GM10248 (cell line): Measurements from ENCODE around the gene MET.
"Not testable (repeated sequence)": the region's sequence is repeated elsewhere in the genome, so short reads cannot be mapped to it uniquely, and the experiment has no call there.

Source experiments
- CTCF ChIA-PET: fragments of 300-600 bp; sonication (Branson Sonifier 250); formaldehyde crosslinking; extraction: SDS; loops from one replicate; lab custom pipeline; 2021; ENCODE audit warnings: antibody characterized with exemption; lab: Yijun Ruan, JAX
- POLR2A ChIA-PET: fragments of 350-650 bp; sonication (Branson Sonifier 250); formaldehyde crosslinking; extraction: SDS; loops from one replicate; lab custom pipeline; 2020; ENCODE audit warnings: antibody characterized with exemption; lab: Yijun Ruan, JAX
- DNase-seq: peaks from one replicate; pipeline ENCODE4 v3.0.0; 2012; ENCODE audit errors: extremely low spot score
- TF ChIP-seq, protein P1 (sequence below): IDR thresholded peaks from 2 replicates; pipeline ENCODE4 v1.5.1; 2012; ENCODE audit warnings: mild to moderate bottlenecking, low read depth; ENCODE audit errors: extremely low read depth, missing control alignments, control extremely low read depth

Gene MET

DNA sequence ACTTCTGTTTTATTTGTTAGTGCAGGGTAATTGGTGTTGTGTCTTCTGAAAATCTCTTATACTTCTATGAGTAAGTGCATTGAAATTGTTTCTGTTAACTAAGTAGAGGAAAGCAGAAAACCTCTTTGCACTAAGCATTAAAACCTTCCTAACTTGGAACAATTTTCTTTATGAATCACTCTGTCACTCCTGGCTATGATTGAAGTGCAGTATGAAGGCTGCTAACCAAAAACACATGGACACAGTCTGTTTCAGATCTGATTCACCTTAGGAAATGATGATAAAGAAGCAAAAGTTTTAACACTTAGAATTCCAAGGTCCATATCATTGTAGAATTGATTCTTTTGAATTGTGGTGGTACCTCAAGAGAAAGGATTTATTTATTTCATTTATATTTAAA is 41.9 kb downstream of the MET start:
- POLR2A ChIA-PET = no interaction called here
- no peak for DNase-seq
- TF ChIP-seq, protein P1, sequence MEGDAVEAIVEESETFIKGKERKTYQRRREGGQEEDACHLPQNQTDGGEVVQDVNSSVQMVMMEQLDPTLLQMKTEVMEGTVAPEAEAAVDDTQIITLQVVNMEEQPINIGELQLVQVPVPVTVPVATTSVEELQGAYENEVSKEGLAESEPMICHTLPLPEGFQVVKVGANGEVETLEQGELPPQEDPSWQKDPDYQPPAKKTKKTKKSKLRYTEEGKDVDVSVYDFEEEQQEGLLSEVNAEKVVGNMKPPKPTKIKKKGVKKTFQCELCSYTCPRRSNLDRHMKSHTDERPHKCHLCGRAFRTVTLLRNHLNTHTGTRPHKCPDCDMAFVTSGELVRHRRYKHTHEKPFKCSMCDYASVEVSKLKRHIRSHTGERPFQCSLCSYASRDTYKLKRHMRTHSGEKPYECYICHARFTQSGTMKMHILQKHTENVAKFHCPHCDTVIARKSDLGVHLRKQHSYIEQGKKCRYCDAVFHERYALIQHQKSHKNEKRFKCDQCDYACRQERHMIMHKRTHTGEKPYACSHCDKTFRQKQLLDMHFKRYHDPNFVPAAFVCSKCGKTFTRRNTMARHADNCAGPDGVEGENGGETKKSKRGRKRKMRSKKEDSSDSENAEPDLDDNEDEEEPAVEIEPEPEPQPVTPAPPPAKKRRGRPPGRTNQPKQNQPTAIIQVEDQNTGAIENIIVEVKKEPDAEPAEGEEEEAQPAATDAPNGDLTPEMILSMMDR = no peak
- CTCF ChIA-PET = no interaction called here

DNA sequence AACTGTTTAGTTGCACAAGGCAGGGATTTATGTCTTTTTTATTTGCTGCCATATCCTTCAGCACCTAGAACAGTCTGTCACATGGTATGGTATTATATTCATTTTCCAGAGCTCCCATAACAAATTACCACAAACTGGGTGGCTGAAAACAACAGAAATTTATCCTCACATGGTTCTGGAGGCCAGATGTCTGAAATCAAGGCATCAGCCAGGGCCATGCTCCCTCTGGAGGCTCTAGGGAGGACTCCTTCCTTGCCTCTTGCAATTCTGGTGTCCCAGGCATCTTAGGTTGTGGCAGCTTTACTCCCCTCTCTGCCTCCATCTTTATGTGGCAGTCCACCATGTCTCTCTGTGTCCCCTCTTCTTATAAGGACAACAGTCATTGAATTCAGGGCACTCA is 43.1 kb downstream of the MET start:
- TF ChIP-seq, protein P1 = no peak
- DNase-seq = no peak
- ChIA-PET CTCF (no interaction called here), POLR2A (no interaction called here)

DNA sequence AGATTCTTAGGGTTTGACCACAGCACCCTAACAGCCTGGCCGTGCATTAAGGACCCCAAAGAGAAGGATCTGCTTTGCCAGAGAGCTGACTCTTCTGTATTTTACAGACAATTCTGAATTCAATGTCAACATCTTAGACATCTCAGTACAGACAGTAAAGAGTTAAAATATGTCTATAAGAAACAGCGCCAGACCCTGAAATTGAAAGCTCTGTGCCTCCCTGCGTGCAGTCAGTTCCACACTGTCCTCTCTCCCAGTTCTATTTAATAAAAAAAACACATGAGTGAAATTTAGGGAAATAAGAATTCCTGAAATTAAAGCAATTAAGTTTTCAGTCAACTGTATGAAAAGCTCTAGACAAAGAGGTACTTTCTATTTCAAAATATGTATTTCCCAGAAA is 45.1 kb downstream of the MET start:
- no peak for DNase-seq
- TF ChIP-seq, protein P1 = no peak
- POLR2A ChIA-PET = no interaction called here
- CTCF ChIA-PET = interaction anchor here (1.2 to 1.6 kb wide), 3 partner anchors 9 to 17 kb away, joined by 3 to 5 read pairs (median 3); no protein-coding TSS in a partner anchor

DNA sequence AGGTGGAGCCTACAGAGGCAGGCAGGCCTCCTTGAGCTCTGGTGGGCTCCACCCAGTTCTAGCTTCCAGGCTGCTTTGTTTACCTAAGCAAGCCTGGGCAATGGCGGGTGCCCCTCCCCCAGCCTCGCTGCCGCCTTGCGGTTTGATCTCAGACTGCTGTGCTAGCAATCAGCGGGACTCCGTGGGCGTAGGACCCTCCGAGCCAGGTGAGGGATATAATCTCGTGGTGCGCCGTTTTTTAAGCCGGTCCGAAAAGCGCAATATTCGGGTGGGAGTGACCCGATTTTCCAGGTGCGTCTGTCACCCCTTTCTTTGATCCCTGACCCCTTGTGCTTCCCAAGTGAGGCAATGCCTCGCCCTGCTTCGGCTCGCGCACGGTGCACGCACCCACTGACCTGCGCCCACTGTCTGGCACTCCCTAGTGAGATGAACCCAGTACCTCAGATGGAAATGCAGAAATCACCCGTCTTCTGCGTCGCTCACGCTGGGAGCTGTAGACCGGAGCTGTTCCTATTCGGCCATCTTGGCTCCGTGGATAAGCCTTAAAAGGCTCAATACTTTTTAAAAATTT is 52.0 kb downstream of the MET start:
- DNase-seq, CTCF ChIA-PET, POLR2A ChIA-PET: not testable (repeated sequence)

DNA sequence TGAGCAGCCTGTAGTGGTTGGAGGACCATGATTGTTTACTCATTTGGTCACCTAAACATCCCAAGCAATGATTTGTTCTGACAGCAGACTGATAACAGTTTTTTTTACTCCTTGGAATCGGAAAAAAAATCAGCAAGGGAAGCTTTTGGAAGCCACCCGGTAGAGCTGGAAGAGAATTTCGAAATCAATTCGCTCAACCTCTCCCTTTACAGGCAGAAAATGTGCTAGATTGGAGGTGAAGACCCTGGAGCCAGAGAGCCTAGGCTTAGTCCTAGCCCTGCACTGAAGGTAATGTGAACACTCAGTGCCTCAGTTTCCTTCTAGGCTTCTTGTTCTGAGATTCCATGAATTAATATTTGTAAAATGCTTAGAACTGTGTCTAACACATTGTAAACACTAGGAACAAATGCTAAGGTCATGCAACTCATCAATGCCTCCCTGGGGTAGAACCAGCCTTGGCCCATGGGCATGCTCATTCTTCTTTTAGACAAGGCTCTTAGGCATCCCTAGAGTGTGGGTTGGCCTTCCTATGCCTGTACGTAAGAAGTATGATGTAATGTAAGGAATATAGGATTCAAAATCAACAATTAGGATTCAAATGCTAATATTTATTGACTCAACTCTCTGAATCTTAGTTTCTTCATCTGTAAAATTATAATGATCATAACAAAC is 52.7 kb downstream of the MET start:
- ChIA-PET CTCF (no interaction called here), POLR2A (no interaction called here)
- no peak for DNase-seq
- TF ChIP-seq, protein P1 = no peak

DNA sequence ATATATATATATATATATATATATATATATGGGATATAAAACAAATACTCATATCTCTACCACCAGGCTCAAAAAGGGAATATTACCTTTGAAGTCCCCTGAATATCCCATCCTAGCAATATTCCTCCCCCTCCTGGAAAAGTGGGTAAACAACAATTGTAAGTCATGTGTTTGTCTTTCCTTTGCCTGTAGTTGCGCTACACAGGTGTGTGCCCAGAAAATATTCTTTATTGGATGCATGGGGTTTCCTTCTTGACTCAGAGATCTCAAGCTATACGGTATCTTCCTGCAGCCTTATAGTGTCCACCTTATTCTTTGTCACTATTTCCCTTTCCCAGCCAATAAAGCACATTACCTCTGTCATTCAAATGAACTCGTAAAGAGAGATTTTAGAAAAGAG is 54.2 kb downstream of the MET start:
- no peak for DNase-seq
- POLR2A ChIA-PET = no interaction called here
- TF ChIP-seq, protein P1 = no peak
- CTCF ChIA-PET = interaction anchor here (1.1 to 1.5 kb wide), 2 partner anchors 8 to 11 kb away, joined by 3 read pairs; no protein-coding TSS in a partner anchor
